Activated effector memory CD4-positive, alpha-beta T cell treated with Interleukin-2 at 50 U/mL for 16 hours (primary cell): Measurements from ENCODE around the gene SLC25A15.
"Not testable (repeated sequence)": the region's sequence is repeated elsewhere in the genome, so short reads cannot be mapped to it uniquely, and the experiment has no call there.

Experiments used
- DNase-seq: peaks from one replicate; pipeline ENCODE4 v3.0.0-alpha.2; 2020

Gene SLC25A15

GRCh38 chr13:40814803-40815202 lies 25.4 kb downstream of the SLC25A15 start:
- no peak for DNase-seq

GRCh38 chr13:40818926-40819325 lies 29.5 kb downstream of the SLC25A15 start:
- no peak for DNase-seq

GRCh38 chr13:40819797-40820315 lies 30.4 kb downstream of the SLC25A15 start:
- no peak for DNase-seq

GRCh38 chr13:40839725-40840124 lies 50.3 kb downstream of the SLC25A15 start:
- DNase-seq, result not testable (repeated sequence)

GRCh38 chr13:40840955-40841354 lies 51.5 kb downstream of the SLC25A15 start:
- DNase-seq, result not testable (repeated sequence)
